ENCODE data around the gene FOXN4. TPM values are rescaled to one million over a fixed set of nuclear protein-coding genes. Genes with fewer than 3 reads are reported as not detected.

Gene FOXN4
- total and polyA plus RNA-seq, 2 of the 13 experiments (the other 11 are each of a cell fraction or from before 2014, with no cell fraction given) = 0.11 TPM; not detected in 1

DNA sequence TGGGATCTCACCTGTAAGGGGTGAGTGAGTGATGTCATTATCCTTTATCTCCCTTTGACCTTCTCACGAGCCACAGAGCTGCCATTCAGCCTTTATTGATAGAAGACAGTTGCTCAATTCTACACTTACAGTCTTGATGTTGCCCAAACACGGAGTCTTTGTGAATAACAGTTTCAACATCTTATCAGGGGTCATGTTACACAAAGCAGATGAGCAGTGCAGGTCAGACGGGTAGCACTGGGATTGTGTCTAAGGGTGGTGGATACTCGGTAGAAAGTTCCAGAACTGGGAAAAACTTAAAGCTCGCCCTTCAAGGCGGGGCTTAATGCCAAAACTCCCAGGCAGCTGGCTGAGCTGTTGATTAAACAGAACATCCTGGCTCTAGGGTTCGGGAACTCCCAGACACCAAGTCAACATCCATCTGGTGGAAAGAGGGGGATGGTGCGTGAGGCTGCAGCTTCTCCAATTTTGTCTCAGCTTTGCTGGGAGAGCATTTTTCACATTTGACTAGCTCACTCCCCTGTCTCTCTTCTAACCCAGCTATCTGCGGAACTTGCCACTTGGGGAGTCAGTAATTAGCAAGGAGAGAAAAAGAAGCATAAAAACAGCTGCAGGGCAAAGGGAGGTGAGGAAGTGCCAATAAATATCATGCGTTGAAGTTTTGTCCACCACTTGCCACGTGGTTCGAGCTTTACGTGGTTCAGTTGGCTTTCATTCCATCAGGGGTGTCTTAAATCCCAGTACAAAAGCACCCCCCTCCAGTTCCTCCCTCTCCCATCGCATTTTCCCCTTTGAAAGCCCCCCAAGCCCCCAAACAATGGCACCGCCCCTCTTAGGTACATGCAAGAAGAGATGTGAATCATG, 31.0 kb downstream of the FOXN4 start (continued):
- TF ChIP-seq ZNF281 (CRISPR knock-in tag; IDR thresholded peaks at IDR 0.05; ENCODE audit: borderline replicate concordance) (peak; percentile 54), ZNF460 (CRISPR knock-in tag; IDR thresholded peaks at IDR 0.05; ENCODE audit: borderline replicate concordance) (no peak; the same call in 1 of the 2 replicates), NFE2L2 (IDR thresholded peaks at IDR 0.05; ENCODE audit: low read length) (no peak), ZBTB7B (CRISPR knock-in tag; IDR thresholded peaks at IDR 0.05) (0 out of 2 replicates have a peak, but pooled peaks have one; percentile 47), GLMP (CRISPR knock-in tag; IDR thresholded peaks at IDR 0.05; ENCODE audit: borderline replicate concordance) (no peak), ZNF205 (CRISPR knock-in tag; IDR thresholded peaks at IDR 0.05) (peak; percentile 40; the same call in 1 of the 2 replicates), PRDM10 (CRISPR knock-in tag; IDR thresholded peaks at IDR 0.05; ENCODE audit: low read depth) (no peak), HCFC1 (IDR thresholded peaks at IDR 0.05; ENCODE audit: low read depth, low read length) (no peak), ARID3A (IDR thresholded peaks at IDR 0.05; ENCODE audit: low read depth, low read length) (peak; percentile 93), NR2F6 (IDR thresholded peaks at IDR 0.05) (peak; percentile 95), NR2F6 (CRISPR knock-in tag; IDR thresholded peaks at IDR 0.05) (peak; percentile 97)
- TF ChIP-seq, protein P1, sequence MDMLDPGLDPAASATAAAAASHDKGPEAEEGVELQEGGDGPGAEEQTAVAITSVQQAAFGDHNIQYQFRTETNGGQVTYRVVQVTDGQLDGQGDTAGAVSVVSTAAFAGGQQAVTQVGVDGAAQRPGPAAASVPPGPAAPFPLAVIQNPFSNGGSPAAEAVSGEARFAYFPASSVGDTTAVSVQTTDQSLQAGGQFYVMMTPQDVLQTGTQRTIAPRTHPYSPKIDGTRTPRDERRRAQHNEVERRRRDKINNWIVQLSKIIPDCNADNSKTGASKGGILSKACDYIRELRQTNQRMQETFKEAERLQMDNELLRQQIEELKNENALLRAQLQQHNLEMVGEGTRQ (IDR thresholded peaks at IDR 0.05; ENCODE audit: low read depth, low read length) = no peak
- TF ChIP-seq, protein P1 (CRISPR knock-in tag; IDR thresholded peaks at IDR 0.05; ENCODE audit: borderline replicate concordance) = no peak
- TF ChIP-seq, protein P2, sequence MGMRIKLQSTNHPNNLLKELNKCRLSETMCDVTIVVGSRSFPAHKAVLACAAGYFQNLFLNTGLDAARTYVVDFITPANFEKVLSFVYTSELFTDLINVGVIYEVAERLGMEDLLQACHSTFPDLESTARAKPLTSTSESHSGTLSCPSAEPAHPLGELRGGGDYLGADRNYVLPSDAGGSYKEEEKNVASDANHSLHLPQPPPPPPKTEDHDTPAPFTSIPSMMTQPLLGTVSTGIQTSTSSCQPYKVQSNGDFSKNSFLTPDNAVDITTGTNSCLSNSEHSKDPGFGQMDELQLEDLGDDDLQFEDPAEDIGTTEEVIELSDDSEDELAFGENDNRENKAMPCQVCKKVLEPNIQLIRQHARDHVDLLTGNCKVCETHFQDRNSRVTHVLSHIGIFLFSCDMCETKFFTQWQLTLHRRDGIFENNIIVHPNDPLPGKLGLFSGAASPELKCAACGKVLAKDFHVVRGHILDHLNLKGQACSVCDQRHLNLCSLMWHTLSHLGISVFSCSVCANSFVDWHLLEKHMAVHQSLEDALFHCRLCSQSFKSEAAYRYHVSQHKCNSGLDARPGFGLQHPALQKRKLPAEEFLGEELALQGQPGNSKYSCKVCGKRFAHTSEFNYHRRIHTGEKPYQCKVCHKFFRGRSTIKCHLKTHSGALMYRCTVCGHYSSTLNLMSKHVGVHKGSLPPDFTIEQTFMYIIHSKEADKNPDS (CRISPR knock-in tag; IDR thresholded peaks at IDR 0.05) = no peak
